ENCODE measurements around the gene PIERCE2.
"Not testable (repeated sequence)": the region's sequence is repeated elsewhere in the genome, so short reads cannot be mapped to it uniquely, and the experiment has no call there.

PIERCE2 gene

GRCh38 chr15:55408012-55408928 lies at the start of gene PIERCE2, which contains the start of gene CCPG1:
PIERCE2 (plus strand) TSS chr15:55408495; CDS start chr15:55408769, 274 bp downstream.
CCPG1 (minus strand) TSS chr15:55408359; CDS start chr15:55389424, 18,935 bp downstream.
- no peaks in the 10 kb centered on the region for H3K27me3 Mint-ChIP-seq
- peak; percentile 93 for DNase-seq
- peak within 1 kb of the TSS; percentile 87 for H3K4me3 Mint-ChIP-seq
- no peaks in the 10 kb centered on the region for H3K9me3 Mint-ChIP-seq
- peaks cover 5% of the 10 kb centered on the region for H3K36me3 Mint-ChIP-seq (ENCODE audit: low read depth)
- peaks cover 39% of the 10 kb centered on the region for H3K4me1 Mint-ChIP-seq (ENCODE audit: low read depth)
- peak within 1 kb of the TSS; percentile 87 for H3K27ac Mint-ChIP-seq

- Mint-ChIP-seq H3K4me3 (no peak overlapping the region), H3K4me1 (ENCODE audit: low read depth) (peaks cover 3% of the 10 kb centered on the region), H3K9me3 (no peaks in the 10 kb centered on the region), H3K27me3 (no peaks in the 10 kb centered on the region), H3K27ac (peak overlapping the region; percentile 15), H3K36me3 (ENCODE audit: low read depth) (peaks cover 61% of the 10 kb centered on the region)
- DNase-seq: no peak
Observed at GRCh38 chr15:55360256-55360655, 48.0 kb upstream of the PIERCE2 start.

GRCh38 chr15:55361048-55361447 lies 47.2 kb upstream of the PIERCE2 start:
- H3K27ac Mint-ChIP-seq: no peak overlapping the region
- no peaks in the 10 kb centered on the region for H3K9me3 Mint-ChIP-seq
- DNase-seq: no peak
- peaks cover 3% of the 10 kb centered on the region for H3K4me1 Mint-ChIP-seq (ENCODE audit: low read depth)
- H3K27me3 Mint-ChIP-seq: no peaks in the 10 kb centered on the region
- H3K4me3 Mint-ChIP-seq: no peak overlapping the region
- peaks cover 53% of the 10 kb centered on the region for H3K36me3 Mint-ChIP-seq (ENCODE audit: low read depth)

GRCh38 chr15:55362641-55363040 lies 45.7 kb upstream of the PIERCE2 start:
- peaks cover 45% of the 10 kb centered on the region for H3K36me3 Mint-ChIP-seq (ENCODE audit: low read depth)
- no peak overlapping the region for H3K27ac Mint-ChIP-seq
- H3K4me3 Mint-ChIP-seq: no peak overlapping the region
- H3K27me3 Mint-ChIP-seq: no peaks in the 10 kb centered on the region
- H3K9me3 Mint-ChIP-seq: no peaks in the 10 kb centered on the region
- H3K4me1 Mint-ChIP-seq (ENCODE audit: low read depth): peaks cover 7% of the 10 kb centered on the region
- no peak for DNase-seq

- Mint-ChIP-seq H3K36me3 (ENCODE audit: low read depth) (peaks cover 55% of the 10 kb centered on the region), H3K27ac (no peak overlapping the region), H3K27me3 (no peaks in the 10 kb centered on the region), H3K4me3 (no peak overlapping the region), H3K4me1 (ENCODE audit: low read depth) (peaks cover 4% of the 10 kb centered on the region), H3K9me3 (no peaks in the 10 kb centered on the region)
- DNase-seq: no peak
Observed at GRCh38 chr15:55366981-55367380, 41.3 kb upstream of the PIERCE2 start.

- peaks cover 13% of the 10 kb centered on the region for H3K4me1 Mint-ChIP-seq (ENCODE audit: low read depth)
Observed at GRCh38 chr15:55372701-55373440, 35.4 kb upstream of the PIERCE2 start.

GRCh38 chr15:55379095-55379494 lies 29.2 kb upstream of the PIERCE2 start:
- Mint-ChIP-seq H3K4me3 (no peak overlapping the region), H3K4me1 (ENCODE audit: low read depth) (peaks cover 1% of the 10 kb centered on the region), H3K27ac (no peak overlapping the region), H3K27me3 (no peaks in the 10 kb centered on the region), H3K36me3 (ENCODE audit: low read depth) (peaks cover 56% of the 10 kb centered on the region), H3K9me3 (no peaks in the 10 kb centered on the region)
- DNase-seq: no peak

More at GRCh38 chr15:55372701-55373440, 35.4 kb upstream of the PIERCE2 start:
- Mint-ChIP-seq H3K27ac (peak overlapping the region; percentile 75), H3K9me3 (no peaks in the 10 kb centered on the region), H3K36me3 (ENCODE audit: low read depth) (peaks cover 65% of the 10 kb centered on the region), H3K4me3 (no peak overlapping the region), H3K27me3 (no peaks in the 10 kb centered on the region)
- DNase-seq: no peak

- Mint-ChIP-seq H3K36me3 (ENCODE audit: low read depth) (peaks cover 59% of the 10 kb centered on the region), H3K27me3 (no peaks in the 10 kb centered on the region), H3K27ac (no peak overlapping the region), H3K9me3 (no peaks in the 10 kb centered on the region), H3K4me3 (no peak overlapping the region), H3K4me1 (ENCODE audit: low read depth) (no peaks in the 10 kb centered on the region)
- no peak for DNase-seq
Observed at GRCh38 chr15:55381595-55381994, 26.7 kb upstream of the PIERCE2 start.

- Mint-ChIP-seq H3K4me3 (no peak overlapping the region), H3K36me3 (ENCODE audit: low read depth) (peaks cover 59% of the 10 kb centered on the region), H3K27me3 (no peaks in the 10 kb centered on the region), H3K27ac (no peak overlapping the region), H3K9me3 (no peaks in the 10 kb centered on the region), H3K4me1 (ENCODE audit: low read depth) (peaks cover 2% of the 10 kb centered on the region)
- DNase-seq: no peak
Observed at GRCh38 chr15:55383687-55384086, 24.6 kb upstream of the PIERCE2 start.

- H3K36me3 Mint-ChIP-seq (ENCODE audit: low read depth): peaks cover 51% of the 10 kb centered on the region
- no peak overlapping the region for H3K27ac Mint-ChIP-seq
- no peak for DNase-seq
- peaks cover 12% of the 10 kb centered on the region for H3K4me1 Mint-ChIP-seq (ENCODE audit: low read depth)
- no peak overlapping the region for H3K4me3 Mint-ChIP-seq
- no peaks in the 10 kb centered on the region for H3K27me3 Mint-ChIP-seq
- no peaks in the 10 kb centered on the region for H3K9me3 Mint-ChIP-seq
Observed at GRCh38 chr15:55387027-55387426, 21.3 kb upstream of the PIERCE2 start.

- Mint-ChIP-seq H3K36me3 (ENCODE audit: low read depth) (peaks cover 33% of the 10 kb centered on the region), H3K27ac (peak overlapping the region; percentile 57), H3K27me3 (no peaks in the 10 kb centered on the region), H3K9me3 (no peaks in the 10 kb centered on the region), H3K4me1 (ENCODE audit: low read depth) (peaks cover 13% of the 10 kb centered on the region), H3K4me3 (no peak overlapping the region)
- no peak for DNase-seq
Observed at GRCh38 chr15:55389264-55389607, 19.1 kb upstream of the PIERCE2 start.

- no peaks in the 10 kb centered on the region for H3K27me3 Mint-ChIP-seq
- H3K4me1 Mint-ChIP-seq (ENCODE audit: low read depth): peaks cover 18% of the 10 kb centered on the region
- DNase-seq: no peak
- H3K36me3 Mint-ChIP-seq (ENCODE audit: low read depth): peaks cover 29% of the 10 kb centered on the region
- no peak overlapping the region for H3K4me3 Mint-ChIP-seq
- no peak overlapping the region for H3K27ac Mint-ChIP-seq
- H3K9me3 Mint-ChIP-seq: peaks cover 6% of the 10 kb centered on the region
Observed at GRCh38 chr15:55394694-55395093, 13.6 kb upstream of the PIERCE2 start.

- H3K4me1 Mint-ChIP-seq (ENCODE audit: low read depth): peaks cover 36% of the 10 kb centered on the region
- H3K27ac Mint-ChIP-seq: no peak overlapping the region
- H3K9me3 Mint-ChIP-seq: peaks cover 6% of the 10 kb centered on the region
- DNase-seq: no peak
- no peaks in the 10 kb centered on the region for H3K27me3 Mint-ChIP-seq
- peaks cover 32% of the 10 kb centered on the region for H3K36me3 Mint-ChIP-seq (ENCODE audit: low read depth)
- H3K4me3 Mint-ChIP-seq: no peak overlapping the region
Observed at GRCh38 chr15:55398243-55398642, 10.1 kb upstream of the PIERCE2 start.

- DNase-seq, H3K4me3 Mint-ChIP-seq, H3K9me3 Mint-ChIP-seq, H3K27me3 Mint-ChIP-seq, H3K27ac Mint-ChIP-seq: not testable (repeated sequence)
- Mint-ChIP-seq H3K36me3 (ENCODE audit: low read depth) (peaks cover 32% of the 10 kb centered on the region), H3K4me1 (ENCODE audit: low read depth) (peaks cover 49% of the 10 kb centered on the region)
Observed at GRCh38 chr15:55400050-55400449, 8.2 kb upstream of the PIERCE2 start.

GRCh38 chr15:55401786-55402246 lies 6.5 kb upstream of the PIERCE2 start:
- Mint-ChIP-seq H3K4me3 (no peak overlapping the region), H3K4me1 (ENCODE audit: low read depth) (peaks cover 57% of the 10 kb centered on the region), H3K27ac (no peak overlapping the region), H3K9me3 (peaks cover 3% of the 10 kb centered on the region), H3K27me3 (no peaks in the 10 kb centered on the region), H3K36me3 (ENCODE audit: low read depth) (peaks cover 22% of the 10 kb centered on the region)
- DNase-seq: no peak
